HFF-Myc (cell line): ENCODE results near the gene PDX1.
"Not testable (repeated sequence)": the region's sequence is repeated elsewhere in the genome, so short reads cannot be mapped to it uniquely, and the experiment has no call there.

Source experiments
- DNase-seq: peaks from one replicate; pipeline ENCODE4 v3.0.0-alpha.2; 2011; ENCODE audit warnings: low read depth; ENCODE audit errors: extremely low read depth
- H3K4me3 ChIP-seq: replicated peaks from 2 replicates; pipeline ENCODE4 v1.5.1; 2011; ENCODE audit warnings: low read depth, mild to moderate bottlenecking, control low read depth, low read length
- CTCF ChIP-seq: IDR thresholded peaks from 2 replicates; pipeline ENCODE4 v1.5.1; 2012; ENCODE audit warnings: mild to moderate bottlenecking, low read depth, low read length, control low read depth; ENCODE audit errors: missing control alignments

PDX1 gene

GRCh38 chr13:27962982-27963381 lies 43.2 kb downstream of the PDX1 start:
- no peak for TF ChIP-seq CTCF
- no peak for DNase-seq

DNA sequence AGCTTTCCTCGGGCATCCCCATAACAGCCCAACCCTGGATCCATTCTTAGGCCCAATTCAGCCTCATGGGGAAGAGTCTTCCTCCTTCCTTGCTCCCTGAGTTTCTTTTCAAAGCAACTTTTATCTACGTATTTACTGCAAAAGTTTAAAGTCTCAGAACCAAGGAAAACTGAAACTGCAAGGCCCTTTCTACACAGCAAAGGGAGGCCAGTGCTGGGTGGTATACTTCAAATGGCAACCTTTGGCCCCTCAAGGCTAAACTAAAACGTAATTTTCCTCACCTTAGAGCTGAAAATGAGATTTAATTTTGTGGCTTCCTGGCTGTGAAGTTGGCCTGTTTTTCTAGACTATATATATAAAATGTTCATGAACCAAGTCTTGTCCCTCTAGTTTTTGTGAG lies 43.7 kb downstream of the PDX1 start:
- H3K4me3 ChIP-seq = no peak overlapping the region
- no peak for TF ChIP-seq CTCF
- DNase-seq = no peak

More at GRCh38 chr13:27962982-27963381, 43.2 kb downstream of the PDX1 start:
- H3K4me3 ChIP-seq = no peak overlapping the region

DNA sequence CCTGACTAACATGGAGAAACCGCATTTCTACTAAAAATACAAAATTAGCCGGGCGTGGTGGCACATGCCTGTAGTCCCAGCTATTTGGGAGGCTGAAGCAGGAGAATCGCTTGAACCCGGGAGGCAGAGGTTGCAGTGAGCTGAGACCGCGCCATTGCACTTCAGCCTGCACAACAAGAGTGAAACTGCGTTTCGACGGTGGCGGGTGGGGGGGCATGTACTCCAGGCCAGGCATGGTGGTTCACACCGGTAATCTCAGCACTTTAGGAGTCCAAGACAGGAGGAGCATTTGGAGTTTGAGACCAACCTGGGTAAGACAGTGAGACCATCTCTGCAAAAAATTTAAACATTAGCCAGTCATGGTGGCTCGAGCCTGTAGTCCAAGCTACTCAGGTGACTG lies 44.4 kb downstream of the PDX1 start:
- not testable (repeated sequence) for H3K4me3 ChIP-seq, DNase-seq

GRCh38 chr13:27964741-27965323 lies 45.0 kb downstream of the PDX1 start:
- no peak overlapping the region for H3K4me3 ChIP-seq
- no peak for DNase-seq
- no peak for TF ChIP-seq CTCF

DNA sequence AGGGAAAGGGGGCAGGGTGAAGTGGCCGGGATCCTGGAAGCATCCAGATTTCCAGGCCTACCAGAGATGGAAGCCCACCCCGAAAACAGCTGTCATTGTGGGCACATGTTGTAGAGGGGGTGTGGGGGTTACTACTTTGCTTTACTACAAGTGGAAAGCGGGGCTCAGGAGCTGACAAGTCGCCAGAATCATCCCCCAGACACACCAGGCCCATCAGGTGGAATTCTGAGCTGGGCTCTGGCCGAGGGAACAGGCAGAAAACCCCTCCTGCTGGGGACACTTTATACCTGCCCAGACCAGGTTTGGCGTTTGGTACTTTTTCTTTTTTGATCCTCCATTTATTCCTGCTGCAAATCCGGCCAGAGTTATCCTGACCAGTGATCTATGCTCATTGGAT lies 45.5 kb downstream of the PDX1 start:
- no peak for TF ChIP-seq CTCF
- no peak overlapping the region for H3K4me3 ChIP-seq
- DNase-seq = no peak

GRCh38 chr13:27965740-27966640 lies 46.2 kb downstream of the PDX1 start:
- no peak for TF ChIP-seq CTCF
- no peak overlapping the region for H3K4me3 ChIP-seq
- no peak for DNase-seq

- TF ChIP-seq CTCF = no peak
- no peak overlapping the region for H3K4me3 ChIP-seq
- DNase-seq = no peak
Measured at GRCh38 chr13:27966641-27967202, 46.9 kb downstream of the PDX1 start.
